GM12801 (cell line): ENCODE data around the gene MOXD1.

Source experiments
- CTCF ChIP-seq: IDR thresholded peaks from one replicate; pipeline ENCODE4 v1.5.1; 2011; ENCODE audit warnings: control low read depth; ENCODE audit not compliant: insufficient read length; ENCODE audit errors: extremely low read depth

MOXD1 gene

DNA sequence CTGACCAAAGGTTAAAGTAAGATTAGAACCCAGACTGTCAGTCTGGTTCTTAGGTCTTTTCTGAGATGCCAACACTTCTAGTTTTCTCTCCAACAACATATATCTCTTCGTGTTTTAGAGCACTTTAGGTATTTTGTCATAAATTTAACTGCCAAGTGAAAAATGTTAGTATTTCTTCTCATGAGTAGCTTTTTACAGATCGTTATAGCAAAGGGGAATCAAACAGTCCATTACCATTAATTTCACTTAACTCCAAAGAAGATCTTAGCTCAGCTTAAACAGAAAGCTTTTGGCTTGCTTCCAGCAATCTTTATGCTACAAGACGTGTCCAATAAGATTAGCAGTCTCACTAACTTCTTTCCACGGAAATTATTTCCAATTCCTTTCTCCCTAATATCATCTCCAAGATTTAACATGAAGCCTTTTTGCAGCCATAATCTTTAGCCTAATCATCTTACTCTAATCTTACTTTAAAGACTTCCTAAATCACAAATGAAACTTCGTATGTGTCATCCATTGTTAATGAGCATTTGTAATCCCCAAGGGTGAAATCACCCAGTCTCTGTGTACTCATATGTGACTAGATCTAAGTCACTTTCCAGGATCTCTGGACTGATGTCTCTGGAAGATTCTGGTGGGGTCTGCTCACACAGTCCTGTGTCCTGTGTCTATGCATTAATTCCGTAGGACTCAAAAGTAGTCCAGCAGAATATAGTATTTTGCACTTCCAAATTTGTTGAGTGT, 38.7 kb downstream of the MOXD1 start:
- no peak for TF ChIP-seq CTCF

GRCh38 chr6:132361101-132361500, 40.2 kb downstream of the MOXD1 start:
- TF ChIP-seq CTCF, result no peak

DNA sequence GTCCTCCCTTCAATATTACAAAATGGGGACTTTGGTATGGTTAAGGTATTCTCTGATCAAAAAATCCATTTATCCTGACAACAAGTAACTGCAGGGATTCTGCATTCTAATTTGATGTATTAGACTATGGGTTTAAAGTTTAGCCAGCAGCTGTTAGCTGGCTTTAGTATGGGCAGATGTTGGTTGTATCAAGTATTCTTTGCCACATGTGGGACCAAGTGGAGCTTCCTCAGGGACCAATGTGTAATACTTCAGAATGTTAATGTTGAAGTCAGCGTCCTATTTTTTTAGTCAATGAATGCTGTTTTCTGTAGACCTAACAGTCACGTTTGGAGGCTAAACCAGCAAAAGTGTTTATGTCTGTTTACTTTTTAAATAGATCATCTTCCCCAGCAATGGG, 41.4 kb downstream of the MOXD1 start:
- no peak for TF ChIP-seq CTCF

- TF ChIP-seq CTCF, result no peak
Observed at GRCh38 chr6:132357120-132357519, 44.2 kb downstream of the MOXD1 start.

GRCh38 chr6:132354517-132355167, 46.6 kb downstream of the MOXD1 start:
- no peak for TF ChIP-seq CTCF

DNA sequence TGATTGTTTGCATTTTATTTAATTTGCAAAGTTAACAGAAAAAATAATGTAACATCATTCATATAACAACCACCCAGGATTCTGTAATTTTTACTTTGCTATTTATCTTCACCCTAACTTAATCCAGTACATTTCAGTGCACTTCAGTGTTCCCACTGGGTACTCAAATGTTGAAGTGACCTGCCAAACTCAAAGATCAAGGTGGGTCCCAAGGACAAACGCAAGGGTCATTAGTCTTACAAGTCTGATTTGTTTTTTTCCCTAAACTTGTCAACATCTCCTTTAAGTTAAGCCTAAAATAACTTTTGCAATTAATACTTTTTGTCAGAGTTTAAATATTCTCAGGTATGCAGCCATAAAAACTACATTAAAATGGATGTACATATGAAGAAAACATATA, 53.0 kb downstream of the MOXD1 start:
- no peak for TF ChIP-seq CTCF

DNA sequence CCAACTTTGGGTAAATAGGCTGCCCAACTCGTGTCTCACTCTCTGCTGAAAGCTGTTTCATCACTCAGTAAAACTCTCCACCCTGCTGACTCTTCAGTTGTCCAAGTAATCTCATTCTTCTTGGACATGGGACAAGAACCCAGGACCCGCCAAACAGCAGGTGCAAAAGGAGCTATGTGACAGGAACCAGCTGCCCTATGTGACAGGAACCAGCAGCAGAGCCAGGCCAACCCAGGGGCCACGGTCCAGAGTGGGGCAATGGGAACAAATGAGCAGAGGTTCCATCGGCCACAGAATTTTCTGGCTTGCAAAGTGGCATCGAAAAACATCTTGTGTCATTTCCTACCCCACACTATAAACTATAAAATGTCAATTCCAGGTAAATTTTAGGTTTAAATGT, 56.5 kb downstream of the MOXD1 start:
- TF ChIP-seq CTCF, result no peak
